AG10803 (cell line): Measurements from ENCODE around the gene JMJD8.

Experiments
- DNase-seq: peaks from one replicate; pipeline ENCODE4 v3.0.0; 2010; ENCODE audit warnings: low read depth
- H3K4me3 ChIP-seq: 2 replicates; pipeline ENCODE4 v1.5.1; 2011; ENCODE audit warnings: mild to moderate bottlenecking, low read length, control low read depth
- TF ChIP-seq, protein P1 (sequence below): conservative IDR thresholded peaks from 2 replicates; pipeline ENCODE4 v1.5.1; 2011; ENCODE audit warnings: mild to moderate bottlenecking, low read length, control low read depth, inconsistent platforms

Gene JMJD8

DNA sequence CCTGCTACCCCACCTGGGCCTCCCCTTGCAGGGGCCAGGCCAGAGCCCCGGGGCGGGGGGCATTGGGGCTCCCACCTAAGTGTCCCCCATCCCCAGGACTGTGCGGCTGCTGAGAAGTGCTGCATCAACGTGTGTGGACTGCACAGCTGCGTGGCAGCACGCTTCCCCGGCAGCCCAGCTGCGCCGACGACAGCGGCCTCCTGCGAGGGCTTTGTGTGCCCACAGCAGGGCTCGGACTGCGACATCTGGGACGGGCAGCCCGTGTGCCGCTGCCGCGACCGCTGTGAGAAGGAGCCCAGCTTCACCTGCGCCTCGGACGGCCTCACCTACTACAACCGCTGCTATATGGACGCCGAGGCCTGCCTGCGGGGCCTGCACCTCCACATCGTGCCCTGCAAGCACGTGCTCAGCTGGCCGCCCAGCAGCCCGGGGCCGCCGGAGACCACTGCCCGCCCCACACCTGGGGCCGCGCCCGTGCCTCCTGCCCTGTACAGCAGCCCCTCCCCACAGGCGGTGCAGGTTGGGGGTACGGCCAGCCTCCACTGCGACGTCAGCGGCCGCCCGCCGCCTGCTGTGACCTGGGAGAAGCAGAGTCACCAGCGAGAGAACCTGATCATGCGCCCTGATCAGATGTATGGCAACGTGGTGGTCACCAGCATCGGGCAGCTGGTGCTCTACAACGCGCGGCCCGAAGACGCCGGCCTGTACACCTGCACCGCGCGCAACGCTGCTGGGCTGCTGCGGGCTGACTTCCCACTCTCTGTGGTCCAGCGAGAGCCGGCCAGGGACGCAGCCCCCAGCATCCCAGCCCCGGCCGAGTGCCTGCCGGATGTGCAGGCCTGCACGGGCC lies 51.4 kb downstream of the JMJD8 start:
- H3K4me3 ChIP-seq: no peak overlapping the region
- TF ChIP-seq, protein P1, sequence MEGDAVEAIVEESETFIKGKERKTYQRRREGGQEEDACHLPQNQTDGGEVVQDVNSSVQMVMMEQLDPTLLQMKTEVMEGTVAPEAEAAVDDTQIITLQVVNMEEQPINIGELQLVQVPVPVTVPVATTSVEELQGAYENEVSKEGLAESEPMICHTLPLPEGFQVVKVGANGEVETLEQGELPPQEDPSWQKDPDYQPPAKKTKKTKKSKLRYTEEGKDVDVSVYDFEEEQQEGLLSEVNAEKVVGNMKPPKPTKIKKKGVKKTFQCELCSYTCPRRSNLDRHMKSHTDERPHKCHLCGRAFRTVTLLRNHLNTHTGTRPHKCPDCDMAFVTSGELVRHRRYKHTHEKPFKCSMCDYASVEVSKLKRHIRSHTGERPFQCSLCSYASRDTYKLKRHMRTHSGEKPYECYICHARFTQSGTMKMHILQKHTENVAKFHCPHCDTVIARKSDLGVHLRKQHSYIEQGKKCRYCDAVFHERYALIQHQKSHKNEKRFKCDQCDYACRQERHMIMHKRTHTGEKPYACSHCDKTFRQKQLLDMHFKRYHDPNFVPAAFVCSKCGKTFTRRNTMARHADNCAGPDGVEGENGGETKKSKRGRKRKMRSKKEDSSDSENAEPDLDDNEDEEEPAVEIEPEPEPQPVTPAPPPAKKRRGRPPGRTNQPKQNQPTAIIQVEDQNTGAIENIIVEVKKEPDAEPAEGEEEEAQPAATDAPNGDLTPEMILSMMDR: no peak
- no peak for DNase-seq

DNA sequence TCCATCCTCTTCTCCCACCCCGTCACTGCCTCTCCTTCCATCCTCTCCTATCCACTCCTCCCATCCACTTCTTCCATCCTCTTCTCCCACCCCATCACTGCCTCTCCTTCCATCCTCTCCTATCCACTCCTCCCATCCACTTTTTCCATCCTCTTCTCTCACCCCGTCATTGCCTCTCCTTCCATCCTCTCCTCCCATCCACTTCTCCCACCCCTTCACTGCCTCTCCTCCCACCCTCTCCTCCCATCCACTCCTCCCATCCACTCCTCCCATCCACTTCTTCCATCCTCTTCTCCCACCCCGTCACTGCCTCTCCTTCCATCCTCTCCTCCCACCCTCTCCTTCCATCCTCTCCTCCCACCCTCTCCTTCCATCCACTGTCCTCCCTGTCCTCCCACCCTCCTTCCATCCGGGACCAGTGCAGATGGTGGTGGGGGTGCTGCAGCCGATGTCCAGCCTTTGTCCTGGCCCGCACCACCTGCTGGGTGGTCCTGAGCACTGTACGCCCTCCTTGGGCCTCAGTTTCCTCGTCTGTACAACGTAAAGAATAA lies 52.3 kb downstream of the JMJD8 start:
- TF ChIP-seq, protein P1: no peak
- DNase-seq: no peak
- no peak overlapping the region for H3K4me3 ChIP-seq
